Suprapubic skin (tissue), 4 donors: ENCODE results near the gene KRT33B. TPM values are rescaled to one million over a fixed set of nuclear protein-coding genes. Genes with fewer than 3 reads are reported as not detected.

ENCODE experiments used
- DNase-seq, 2 donors: peaks; one replicate each; pipeline ENCODE4 v3.0.0-alpha.2; 2019; ENCODE audit warnings: low spot score in 2 of 2
- H3K27ac ChIP-seq: fragments of 200-600 bp; sonication (generic); one replicate; pipeline ENCODE4 v1.5.1; 2019
- H3K27me3 ChIP-seq: fragments of 200-600 bp; sonication (generic); one replicate; pipeline ENCODE4 v1.5.1; 2019
- H3K36me3 ChIP-seq: fragments of 200-600 bp; sonication (generic); one replicate; pipeline ENCODE4 v1.5.1; 2019
- H3K4me1 ChIP-seq: fragments of 200-600 bp; sonication (generic); one replicate; pipeline ENCODE4 v1.5.1; 2019
- H3K4me3 ChIP-seq: fragments of 200-600 bp; sonication (generic); one replicate; pipeline ENCODE4 v1.5.1; 2019; ENCODE audit warnings: mild to moderate bottlenecking
- H3K9me3 ChIP-seq: fragments of 200-600 bp; sonication (generic); one replicate; pipeline ENCODE4 v1.5.1; 2019
- CTCF ChIP-seq, 2 donors: fragments of 200-600 bp in 1 of 2; fragments of 450-650 bp in 1 of 2; sonication (generic) in 1 of 2; IDR thresholded peaks; one replicate each; pipeline ENCODE4 v1.5.1; 2016 to 2019; ENCODE audit warnings: antibody characterized with exemption in 2 of 2, mild to moderate bottlenecking in 1 of 2, moderate library complexity in 1 of 2
- EP300 ChIP-seq: sonication (generic); formaldehyde crosslinking; IDR thresholded peaks from one replicate; pipeline ENCODE4 v1.6.1; 2017; ENCODE audit warnings: antibody characterized with exemption
- POLR2A ChIP-seq, 2 donors: fragments of 450-650 bp; IDR thresholded peaks; one replicate each; pipeline ENCODE4 v1.6.1; 2017; ENCODE audit warnings: antibody characterized with exemption in 2 of 2, mild to moderate bottlenecking in 2 of 2, moderate library complexity in 2 of 2
- POLR2AphosphoS5 ChIP-seq, 3 donors: sonication (generic); formaldehyde crosslinking; IDR thresholded peaks; one replicate each; pipeline ENCODE4 v1.6.1; 2017; ENCODE audit warnings: antibody characterized with exemption in 3 of 3
- WGBS: methylation state at CpG from one replicate; pipeline ENCODE4 v1.1.5; 2018; 5-methylcytosine and 5-hydroxymethylcytosine counted together
- total RNA-seq, 4 donors: library from RNA; depleted of rRNA; stranded (reverse); fragments of >200 nt; gene quantifications; one replicate each; pipeline ENCODE4 v1.1.0, GENCODE V29; 2016

KRT33B gene
- total RNA-seq, 4 donors from 2014 or later: 10.7 to 194 (median 27.9) TPM; not detected in 1

GRCh38 chr17:41332239-41332638 lies 37.4 kb downstream of the KRT33B start:
- no peak for TF ChIP-seq CTCF (IDR thresholded peaks at IDR 0.05)
- TF ChIP-seq POLR2AphosphoS5 (IDR thresholded peaks at IDR 0.05): no peak
- TF ChIP-seq EP300: no peak
- TF ChIP-seq POLR2A (IDR thresholded peaks at IDR 0.05): no peak
- Histone ChIP-seq H3K9me3 (no peaks in the 10 kb centered on the region), H3K27me3 (no peaks in the 10 kb centered on the region), H3K4me3 (no peak overlapping the region), H3K4me1 (peaks cover 6% of the 10 kb centered on the region), H3K27ac (no peak overlapping the region), H3K36me3 (no peaks in the 10 kb centered on the region)
- 80% methylated on average over 1 of the region's 2 CpGs for WGBS
- DNase-seq: no peak

GRCh38 chr17:41331606-41332005 lies 38.0 kb downstream of the KRT33B start:
- no peak for DNase-seq

GRCh38 chr17:41329279-41329948 lies 40.2 kb downstream of the KRT33B start:
- no peaks in the 10 kb centered on the region for H3K4me1 ChIP-seq
- H3K27me3 ChIP-seq: no peaks in the 10 kb centered on the region
- WGBS: 49% methylated on average over 10 of the region's 13 CpGs
- H3K36me3 ChIP-seq: no peaks in the 10 kb centered on the region
- TF ChIP-seq EP300 (no peak), CTCF (IDR thresholded peaks at IDR 0.05) (peak in 1 of 2 donors; percentile 55)
- DNase-seq: peak in 1 of 2 donors; percentile 52
- no peaks in the 10 kb centered on the region for H3K9me3 ChIP-seq
- H3K4me3 ChIP-seq: no peak overlapping the region
- H3K27ac ChIP-seq: no peak overlapping the region

More at GRCh38 chr17:41331606-41332005, 38.0 kb downstream of the KRT33B start:
- Histone ChIP-seq H3K9me3 (no peaks in the 10 kb centered on the region), H3K27ac (no peak overlapping the region), H3K4me1 (peaks cover 6% of the 10 kb centered on the region), H3K4me3 (no peak overlapping the region), H3K27me3 (no peaks in the 10 kb centered on the region), H3K36me3 (no peaks in the 10 kb centered on the region)
- 80% methylated on average over 7 of the region's 7 CpGs for WGBS
- no peak for TF ChIP-seq EP300
- TF ChIP-seq CTCF (IDR thresholded peaks at IDR 0.05): no peak
- no peak for TF ChIP-seq POLR2A (IDR thresholded peaks at IDR 0.05)
- no peak for TF ChIP-seq POLR2AphosphoS5 (IDR thresholded peaks at IDR 0.05)

GRCh38 chr17:41328207-41328606 lies 41.4 kb downstream of the KRT33B start:
- TF ChIP-seq POLR2AphosphoS5 (IDR thresholded peaks at IDR 0.05) (no peak), EP300 (no peak), CTCF (IDR thresholded peaks at IDR 0.05) (no peak), POLR2A (IDR thresholded peaks at IDR 0.05) (no peak)
- Histone ChIP-seq H3K4me3 (no peak overlapping the region), H3K27me3 (no peaks in the 10 kb centered on the region), H3K9me3 (no peaks in the 10 kb centered on the region), H3K36me3 (no peaks in the 10 kb centered on the region), H3K4me1 (no peaks in the 10 kb centered on the region), H3K27ac (no peak overlapping the region)
- 80% methylated on average over 3 of the region's 7 CpGs for WGBS
- no peak for DNase-seq

- TF ChIP-seq EP300: no peak
- TF ChIP-seq POLR2A (IDR thresholded peaks at IDR 0.05): no peak
- no peak for TF ChIP-seq POLR2AphosphoS5 (IDR thresholded peaks at IDR 0.05)
- no peak for TF ChIP-seq CTCF (IDR thresholded peaks at IDR 0.05)
- H3K4me3 ChIP-seq: no peak overlapping the region
- no peak for DNase-seq
- H3K27me3 ChIP-seq: no peaks in the 10 kb centered on the region
- no peaks in the 10 kb centered on the region for H3K9me3 ChIP-seq
- no peaks in the 10 kb centered on the region for H3K4me1 ChIP-seq
- 87% methylated on average over 6 of the region's 8 CpGs for WGBS
- no peak overlapping the region for H3K27ac ChIP-seq
- H3K36me3 ChIP-seq: no peaks in the 10 kb centered on the region
Observed at GRCh38 chr17:41327411-41328120, 42.0 kb downstream of the KRT33B start.
